GM20431 (cell line): ENCODE data around the gene S100A10.

Source experiments
- in situ Hi-C: fragments of 300-500 bp; cut with MseI, MboI; formaldehyde crosslinking; loops from one replicate; pipeline ENCODE4 v1.15.0; 2020; ENCODE audit warnings: low sequenced_read_pairs; ENCODE audit not compliant: unreplicated experiment

The S100A10 gene

GRCh38 chr1:151968058-151968457 lies 25.6 kb downstream of the S100A10 start:
- in situ Hi-C loops, result no loop called here

- in situ Hi-C loops, result no loop called here
Measured at GRCh38 chr1:151967091-151967490, 26.6 kb downstream of the S100A10 start.

DNA sequence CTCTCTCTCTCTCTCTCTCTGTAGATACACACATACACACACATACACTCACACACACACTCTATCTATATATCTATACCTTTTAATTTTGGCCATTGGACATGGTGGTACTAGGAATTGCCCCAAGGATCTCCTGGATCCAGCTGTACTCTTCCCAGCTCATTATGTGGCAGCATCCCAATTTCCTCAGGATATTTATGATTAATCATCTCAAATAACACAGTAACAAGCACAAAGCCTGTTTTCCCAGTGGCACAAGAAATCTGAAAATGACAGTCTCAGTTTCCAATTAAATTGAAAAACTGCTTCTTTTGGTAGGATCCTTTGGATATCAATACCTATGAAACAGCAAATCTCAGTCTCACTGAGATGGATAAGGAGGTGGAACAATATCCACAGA lies 27.6 kb downstream of the S100A10 start:
- in situ Hi-C loops, result no loop called here

DNA sequence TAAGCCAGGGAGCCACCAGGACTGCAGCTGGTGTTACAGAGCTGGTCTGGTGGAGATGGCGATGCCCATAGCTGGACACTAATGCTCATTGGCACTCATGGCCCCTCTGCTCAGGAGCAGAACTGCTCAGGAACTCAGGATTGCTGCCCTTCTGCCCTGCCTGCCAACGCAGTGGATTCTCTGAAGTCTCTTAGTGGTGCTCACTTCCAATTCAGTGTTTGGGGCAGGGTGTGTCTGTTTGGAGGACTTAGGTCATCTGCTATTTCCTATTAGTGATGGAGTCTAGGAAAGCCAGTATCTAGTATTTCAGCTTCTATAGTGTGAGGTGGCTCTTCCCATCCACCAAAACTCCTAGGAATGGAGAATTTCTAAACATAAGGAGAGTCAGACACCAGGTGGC lies 29.1 kb downstream of the S100A10 start:
- in situ Hi-C loops, result no loop called here

DNA sequence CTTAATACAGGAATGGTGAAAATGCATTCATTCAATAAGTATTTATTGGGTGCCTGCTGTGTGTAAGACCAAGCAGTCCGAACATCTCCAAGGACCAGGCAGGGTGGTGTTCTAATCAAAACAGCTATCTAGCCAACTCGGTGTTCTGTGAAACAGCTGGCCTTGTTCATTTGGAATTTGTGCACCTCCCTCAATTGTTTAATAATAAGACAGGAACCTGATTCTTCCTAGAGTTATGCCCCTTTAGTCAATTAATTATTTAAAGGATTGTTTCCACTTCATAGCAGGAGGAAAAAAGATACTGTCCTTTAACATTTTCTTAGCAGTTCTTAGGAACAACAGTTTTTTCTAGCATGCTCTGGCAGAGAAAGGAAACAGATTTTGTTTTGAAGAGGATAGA lies 30.4 kb downstream of the S100A10 start:
- in situ Hi-C loops, result no loop called here

DNA sequence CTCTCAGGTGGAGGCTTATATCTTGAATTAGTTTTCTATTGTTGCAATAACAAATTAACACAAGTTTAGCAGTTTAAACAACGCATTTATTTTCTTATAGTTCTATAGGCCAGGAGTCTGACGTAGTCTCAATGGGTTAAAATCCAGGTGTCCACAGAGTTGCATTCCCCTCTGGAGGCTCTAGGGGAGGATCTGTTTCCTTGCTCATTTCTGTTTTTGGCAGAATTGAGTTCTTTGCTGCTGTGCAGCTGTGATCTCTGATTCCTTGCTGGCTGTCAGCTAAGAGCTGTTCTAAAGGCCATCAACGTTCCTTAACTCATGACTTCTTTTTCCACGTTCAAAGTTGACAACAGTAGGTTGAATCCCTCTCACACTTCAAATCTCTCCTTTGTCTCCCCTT lies 31.8 kb downstream of the S100A10 start:
- in situ Hi-C loops, result no loop called here

GRCh38 chr1:151960780-151961513 lies 32.7 kb downstream of the S100A10 start:
- in situ Hi-C loops, result no loop called here

DNA sequence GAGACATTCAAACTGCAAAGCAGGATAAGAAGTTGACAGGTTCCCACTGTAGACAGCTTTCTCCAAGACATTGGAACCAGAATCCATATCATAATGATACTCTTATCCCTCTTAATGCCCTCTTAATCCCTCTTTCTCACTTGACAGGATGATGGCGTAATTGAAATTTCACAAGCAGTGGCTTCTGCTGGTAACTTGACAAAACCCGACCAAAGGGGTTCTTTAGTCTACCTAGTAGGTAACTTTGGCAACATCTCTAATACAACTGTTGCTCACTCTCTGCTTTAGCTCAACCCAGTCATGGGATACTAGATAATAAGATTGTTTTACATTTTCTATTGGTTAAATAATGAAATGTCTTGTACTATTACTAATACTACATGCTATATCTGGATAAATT lies 34.7 kb downstream of the S100A10 start:
- in situ Hi-C loops, result no loop called here

GRCh38 chr1:151956957-151957497 lies 36.6 kb downstream of the S100A10 start:
- in situ Hi-C loops, result no loop called here

DNA sequence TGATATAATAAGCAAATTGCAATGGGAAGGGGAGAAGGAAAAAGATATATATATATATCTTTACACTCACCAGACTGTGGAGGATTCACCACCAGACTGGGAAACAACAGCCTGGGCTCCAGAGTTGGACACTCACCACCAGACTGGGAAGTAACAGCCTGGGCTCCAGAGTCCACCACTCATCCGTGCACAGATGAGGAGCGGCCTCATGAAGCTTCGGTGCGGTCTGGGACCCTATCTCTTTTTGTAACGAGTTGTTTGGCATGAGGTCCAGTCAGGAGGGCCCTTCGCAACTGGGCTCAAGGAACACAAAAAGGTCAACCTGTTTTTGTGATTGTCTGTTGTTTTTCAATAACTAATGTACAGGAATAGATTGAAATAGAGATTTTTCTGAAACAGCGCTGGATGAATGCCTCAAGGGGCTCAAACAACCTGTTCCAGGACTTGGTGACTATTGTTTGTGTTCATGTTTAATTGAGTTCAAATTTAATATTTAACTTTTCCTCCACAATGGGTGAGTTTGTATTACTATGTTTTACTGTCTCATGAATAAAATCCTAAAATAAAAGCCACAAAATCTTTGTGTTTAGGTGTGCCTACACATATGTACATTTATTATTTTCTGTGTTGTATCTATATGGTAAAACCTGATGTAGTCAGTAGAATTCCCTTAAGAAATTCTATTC lies 40.1 kb downstream of the S100A10 start:
- in situ Hi-C loops, result no loop called here

DNA sequence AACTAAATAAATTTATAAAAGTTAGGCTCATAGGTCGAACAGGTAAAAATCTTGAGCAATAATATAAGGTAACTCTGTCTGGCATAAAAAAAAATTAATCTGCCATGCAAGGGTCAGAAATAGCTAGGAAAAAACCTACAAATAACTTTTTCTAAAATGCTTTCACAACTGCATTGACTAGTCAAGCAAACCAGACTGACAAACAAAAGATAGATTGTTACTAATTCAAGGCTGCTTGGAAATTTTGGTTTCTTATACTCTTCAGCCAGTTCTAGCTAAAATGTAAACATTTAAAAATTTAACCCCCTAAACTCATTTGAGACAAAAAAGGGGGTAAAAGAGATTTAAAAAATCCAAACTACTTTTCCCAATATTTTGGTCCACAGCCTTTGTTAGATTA lies 40.8 kb downstream of the S100A10 start:
- in situ Hi-C loops, result no loop called here

- in situ Hi-C loops, result no loop called here
Measured at GRCh38 chr1:151949371-151950193, 44.1 kb downstream of the S100A10 start.

GRCh38 chr1:151948506-151948905 lies 45.2 kb downstream of the S100A10 start:
- in situ Hi-C loops, result no loop called here

DNA sequence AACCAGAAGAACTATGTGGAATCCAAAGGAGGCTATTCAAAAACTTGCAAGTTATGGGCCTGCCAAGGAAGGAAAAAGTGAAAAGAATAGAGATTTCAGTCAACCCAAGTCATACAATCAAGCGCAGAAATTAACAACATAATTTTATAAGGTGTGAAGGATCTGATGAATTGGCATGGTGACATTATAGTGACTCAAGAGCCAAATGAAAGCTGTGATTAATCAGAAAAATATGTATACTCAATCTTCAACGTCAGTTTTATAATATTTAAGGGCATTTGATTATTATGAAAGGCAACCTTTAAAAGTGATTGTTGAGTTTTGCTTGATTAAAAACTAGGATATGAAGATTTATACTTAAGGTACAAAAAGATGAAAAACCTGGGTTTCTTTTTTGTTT lies 46.5 kb downstream of the S100A10 start:
- in situ Hi-C loops, result no loop called here

- in situ Hi-C loops, result no loop called here
Measured at GRCh38 chr1:151945725-151946722, 47.6 kb downstream of the S100A10 start.

GRCh38 chr1:151944857-151945575 lies 48.6 kb downstream of the S100A10 start:
- in situ Hi-C loops, result no loop called here

DNA sequence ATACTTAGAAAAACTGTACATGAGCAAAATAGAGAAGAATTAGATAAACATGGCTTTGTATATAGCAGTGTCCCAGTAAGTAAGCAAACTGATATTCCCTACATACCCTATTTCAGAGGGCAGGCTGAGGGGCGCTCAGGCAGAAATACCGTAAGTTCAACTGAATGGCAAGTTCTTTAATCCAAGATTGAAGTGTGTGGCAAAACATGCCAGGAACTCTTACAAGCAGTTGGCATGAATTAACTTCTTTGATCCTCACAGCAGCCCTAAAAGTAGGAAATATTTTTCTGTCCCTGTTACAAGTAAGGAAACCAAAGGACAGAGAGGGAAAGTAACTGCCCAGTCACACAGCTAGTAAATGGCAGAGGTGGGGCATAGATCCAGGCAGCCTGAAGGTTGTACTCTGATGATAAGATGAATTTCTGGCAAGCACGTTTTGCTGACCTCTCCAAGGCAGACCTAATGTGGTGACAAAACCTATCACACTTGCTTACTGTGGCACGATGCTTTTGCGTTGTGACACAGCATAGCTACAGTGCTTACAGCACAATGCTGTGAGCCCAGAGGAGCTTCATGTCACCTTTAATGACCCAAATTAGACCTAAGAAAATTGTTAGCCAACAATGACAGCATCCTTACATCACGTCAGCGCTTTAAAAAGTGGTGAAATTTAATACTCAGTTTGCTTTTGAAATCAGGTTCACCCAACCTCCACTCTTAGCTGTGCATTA lies 49.4 kb downstream of the S100A10 start:
- in situ Hi-C loops, result no loop called here

- in situ Hi-C loops, result no loop called here
Measured at GRCh38 chr1:151943591-151943990, 50.1 kb downstream of the S100A10 start.
